Cardiac septum (tissue), 1 donor: ENCODE data around the gene FAM20C. TPM values are rescaled to one million over a fixed set of nuclear protein-coding genes. Genes with fewer than 3 reads are reported as not detected.
"Not testable (repeated sequence)": the region's sequence is repeated elsewhere in the genome, so short reads cannot be mapped to it uniquely, and the experiment has no call there.

Source experiments
- DNase-seq: peaks from one replicate; pipeline ENCODE4 v3.0.0-alpha.2; 2020; ENCODE audit warnings: low spot score
- intact Hi-C: fragments of 100-400 bp; cut with DNase I; formaldehyde crosslinking; loops from one replicate; pipeline ENCODE4 v1.14.0; 2022
- total RNA-seq: library from RNA; stranded (reverse); fragmentation: NEBNext Ultra II Directional; extraction: Animal tissue kit (Norgen Biotek cat#: 25700); gene quantifications from one replicate; pipeline ENCODE4 v1.2.1, GENCODE V29; 2021
- donor health status: DM: no; HTN: no; CAD: no.

Gene FAM20C
- total RNA-seq, 1 donor from 2014 or later = 30.2 TPM

DNA sequence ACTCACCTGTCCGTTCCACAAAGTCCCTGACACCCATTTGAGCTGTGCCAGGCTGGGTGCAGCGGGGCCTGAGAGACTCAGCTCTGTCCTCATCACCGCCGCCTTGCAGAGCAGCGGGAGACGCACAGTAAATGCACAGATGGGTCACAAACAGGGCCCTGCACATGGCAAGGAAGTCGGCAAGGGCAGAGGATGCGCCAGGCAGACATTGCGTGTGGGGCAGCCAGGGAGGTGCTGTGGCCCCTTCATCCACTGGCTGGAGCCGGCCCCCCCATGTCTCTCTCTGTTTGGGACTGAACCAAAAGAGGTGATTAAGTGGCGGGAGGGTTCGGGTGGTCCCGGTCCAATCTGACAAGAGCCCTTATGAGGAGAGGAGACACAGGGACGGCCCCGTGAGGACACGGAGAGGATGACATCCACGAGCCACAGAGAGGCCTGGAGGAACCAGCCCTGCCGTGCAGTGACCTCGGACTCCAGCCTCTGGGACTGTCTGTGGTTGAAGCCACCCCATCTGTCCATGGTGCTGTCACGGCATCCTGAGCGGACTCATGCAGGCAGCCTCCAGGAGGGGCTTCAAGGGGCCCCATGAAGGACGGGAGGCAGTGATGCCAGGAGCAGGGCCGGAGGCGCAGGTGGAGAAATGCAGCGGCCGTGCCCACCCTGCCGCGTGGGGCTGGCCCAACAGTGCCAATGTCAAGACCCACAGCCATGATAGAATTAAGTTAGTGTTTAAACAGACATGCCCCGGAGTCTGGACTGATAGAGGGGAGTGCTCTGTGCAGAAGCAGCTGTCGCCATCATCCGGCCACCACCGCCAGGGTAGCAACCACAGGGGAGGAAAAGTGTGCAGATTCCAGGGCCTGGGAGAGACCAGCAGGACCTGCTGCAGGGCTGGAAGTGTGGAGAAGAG lies 69.2 kb downstream of the FAM20C start:
- no peak for DNase-seq

DNA sequence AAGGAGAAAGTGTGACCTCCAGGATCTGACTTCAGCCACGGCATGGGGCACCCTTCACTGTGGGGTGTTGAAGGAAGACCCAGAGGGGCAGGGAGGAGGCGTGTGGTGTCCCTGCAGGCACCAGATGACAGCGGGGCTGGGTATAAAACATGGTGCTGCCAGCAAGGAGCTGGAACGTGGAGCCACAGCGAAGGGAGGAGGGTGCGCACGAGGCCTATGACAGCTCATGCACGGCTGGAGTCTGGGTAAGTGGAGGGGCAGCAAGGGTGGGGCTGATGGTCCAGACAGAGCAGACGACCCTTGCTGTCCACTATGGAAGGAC lies 69.8 kb downstream of the FAM20C start:
- intact Hi-C loops = no loop called here
- no peak for DNase-seq

More for the DNA sequence above, 69.2 kb downstream of the FAM20C start:
- intact Hi-C loops = no loop called here

- intact Hi-C loops, DNase-seq: not testable (repeated sequence)
Observed at GRCh38 chr7:262631-263311, 70.4 kb downstream of the FAM20C start.

DNA sequence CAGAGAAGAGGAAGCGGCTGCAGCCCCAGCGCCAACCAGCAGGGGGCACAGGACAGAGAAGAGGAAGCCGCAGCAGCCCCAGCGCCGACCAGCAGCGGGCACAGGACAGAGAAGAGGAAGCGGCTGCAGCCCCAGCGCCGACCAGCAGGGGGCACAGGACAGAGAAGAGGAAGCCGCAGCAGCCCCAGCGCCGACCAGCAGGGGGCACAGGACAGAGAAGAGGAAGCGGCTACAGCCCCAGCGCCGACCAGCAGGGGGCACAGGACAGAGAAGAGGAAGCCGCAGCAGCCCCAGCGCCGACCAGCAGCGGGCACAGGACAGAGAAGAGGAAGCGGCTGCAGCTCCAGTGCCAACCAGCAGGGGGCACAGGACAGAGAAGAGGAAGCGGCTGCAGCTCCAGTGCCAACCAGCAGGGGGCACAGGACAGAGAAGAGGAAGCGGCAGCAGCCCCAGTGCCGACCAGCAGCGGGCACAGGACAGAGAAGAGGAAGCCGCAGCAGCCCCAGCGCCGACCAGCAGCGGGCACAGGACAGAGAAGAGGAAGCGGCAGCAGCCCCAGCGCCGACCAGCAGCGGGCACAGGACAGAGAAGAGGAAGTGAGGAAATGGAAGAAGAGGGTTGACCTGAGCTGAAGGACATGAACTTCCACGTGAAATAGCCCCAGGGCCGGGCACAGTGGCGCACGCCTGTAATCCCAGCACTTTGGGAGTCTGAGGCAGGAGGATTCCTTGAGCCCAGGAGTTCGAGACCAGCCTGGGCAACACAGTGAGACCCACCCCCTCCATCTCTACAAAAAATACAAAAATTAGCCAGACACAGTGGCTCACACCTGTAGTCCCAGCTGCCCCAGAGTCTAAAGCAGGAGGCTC lies 71.3 kb downstream of the FAM20C start:
- DNase-seq, intact Hi-C loops: not testable (repeated sequence)

DNA sequence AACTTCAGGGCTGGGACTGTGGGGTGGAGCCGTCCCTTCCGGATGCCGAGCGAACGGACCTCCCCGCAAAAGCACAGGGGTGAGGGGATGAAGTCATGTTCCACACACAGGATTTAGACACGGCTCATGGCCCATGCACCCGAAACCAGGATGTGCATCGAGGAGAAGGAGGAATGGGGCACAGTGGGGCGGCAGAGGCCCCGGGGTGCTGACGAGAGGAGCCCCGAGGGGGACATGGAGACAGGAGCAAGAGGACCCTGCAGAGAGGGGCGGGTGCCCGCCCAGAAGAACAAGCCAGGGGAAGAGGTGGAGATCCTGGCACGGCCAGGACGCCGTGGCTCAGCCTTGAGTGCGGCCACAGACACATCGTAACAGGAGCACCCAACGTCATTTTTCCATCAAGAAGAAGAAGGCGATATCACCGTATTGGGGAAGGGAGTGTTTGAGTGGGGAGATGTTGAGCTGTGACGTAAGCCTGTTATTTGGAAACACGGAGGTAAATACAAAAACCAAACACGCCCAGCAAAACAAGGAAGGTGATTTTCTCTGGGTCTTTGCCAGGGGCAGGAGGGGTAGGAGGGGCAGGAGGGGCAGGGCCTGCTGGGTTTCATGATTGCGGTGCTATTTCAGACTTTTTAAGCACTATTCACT lies 72.3 kb downstream of the FAM20C start:
- intact Hi-C loops = no loop called here
- DNase-seq = no peak

DNA sequence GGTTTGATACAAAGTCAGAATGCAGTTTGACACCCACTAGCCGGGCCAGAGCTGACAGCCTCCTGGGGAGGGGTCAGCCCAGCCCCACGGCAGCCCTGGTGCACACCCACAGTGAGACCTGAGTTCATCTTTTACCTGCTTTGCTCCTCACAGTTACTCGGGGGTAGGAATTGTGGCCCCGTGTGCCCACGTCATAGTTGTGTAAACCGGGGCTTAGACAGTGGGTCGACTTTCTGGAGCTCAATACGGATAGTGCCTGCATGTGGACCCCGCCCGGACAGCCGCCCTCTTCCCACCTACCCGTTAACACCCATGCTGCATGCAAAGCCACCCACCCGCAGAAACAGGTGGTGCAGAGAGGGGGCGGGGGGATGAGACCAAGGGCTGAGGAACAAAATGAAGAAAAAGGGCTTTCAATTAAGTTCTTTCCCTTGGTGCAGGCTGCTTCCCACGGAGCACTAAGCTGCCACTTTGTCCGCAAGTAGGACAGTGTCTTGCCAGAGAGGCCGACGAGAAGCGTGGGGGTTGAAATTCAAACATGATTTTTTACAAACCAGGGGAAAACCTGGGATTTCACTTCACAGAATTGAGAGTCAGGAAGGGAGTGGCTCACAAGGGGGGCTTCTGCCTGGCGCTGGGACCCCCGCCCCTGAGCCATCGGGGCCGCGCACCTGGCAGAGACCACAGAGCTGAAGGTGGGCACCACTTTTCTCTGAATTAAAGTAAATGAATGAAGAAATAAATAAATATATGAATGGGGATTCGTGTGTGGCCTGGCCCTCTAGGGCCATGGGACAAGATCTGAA lies 73.0 kb downstream of the FAM20C start:
- no peak for DNase-seq

DNA sequence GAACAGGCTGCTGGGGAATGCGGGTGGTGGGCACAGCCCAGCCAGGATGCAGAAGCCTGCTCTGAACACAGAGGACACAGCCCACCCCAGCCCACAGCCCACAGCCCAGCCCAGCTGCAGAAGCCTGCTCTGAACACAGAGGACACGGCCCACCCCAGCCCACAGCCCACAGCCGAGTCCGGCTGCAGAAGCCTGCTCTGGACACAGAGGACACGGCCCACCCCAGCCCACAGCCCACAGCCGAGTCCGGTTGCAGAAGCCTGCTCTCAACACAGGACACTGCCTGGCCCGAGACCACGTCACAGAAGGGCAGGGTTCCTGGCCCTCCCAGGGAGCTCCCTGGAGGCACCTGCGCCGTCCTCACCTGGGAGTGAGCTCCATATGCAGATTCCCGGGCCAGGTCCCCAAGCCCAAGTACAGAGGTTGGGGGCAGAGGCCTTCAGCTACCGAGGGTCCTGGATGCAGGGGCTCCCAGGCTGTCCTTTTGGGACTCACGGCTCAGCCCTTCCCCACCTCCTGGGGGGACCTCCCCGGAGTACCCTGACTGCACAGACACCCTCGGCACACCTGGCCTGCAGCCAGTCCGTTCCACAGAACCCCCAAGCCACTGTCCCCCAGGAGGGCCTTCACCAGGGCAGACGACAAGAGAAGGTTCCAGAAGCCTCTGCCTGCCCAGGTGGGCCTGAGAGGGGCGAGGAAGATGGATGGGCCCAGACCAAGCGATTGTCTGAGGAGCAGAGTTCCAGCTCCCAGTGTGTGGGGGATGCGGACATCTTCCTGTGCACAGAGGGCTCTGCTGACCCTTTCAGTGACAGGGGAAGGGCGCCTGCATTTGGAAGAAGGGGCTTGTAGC lies 73.9 kb downstream of the FAM20C start:
- intact Hi-C loops = no loop called here

More for the DNA sequence above, 73.0 kb downstream of the FAM20C start:
- intact Hi-C loops = no loop called here

GRCh38 chr7:266851-267840 lies 74.8 kb downstream of the FAM20C start:
- intact Hi-C loops = no loop called here
- DNase-seq = no peak

More for the DNA sequence above, 73.9 kb downstream of the FAM20C start:
- DNase-seq = no peak

GRCh38 chr7:268991-269390 lies 76.6 kb downstream of the FAM20C start:
- DNase-seq = no peak

GRCh38 chr7:269721-270120 lies 77.3 kb downstream of the FAM20C start:
- DNase-seq = no peak
- intact Hi-C loops = no loop called here

More at GRCh38 chr7:268991-269390, 76.6 kb downstream of the FAM20C start:
- intact Hi-C loops = no loop called here

- DNase-seq = no peak
- intact Hi-C loops = no loop called here
Observed at GRCh38 chr7:270351-270983, 78.1 kb downstream of the FAM20C start.

GRCh38 chr7:271266-272107 lies 79.1 kb downstream of the FAM20C start:
- intact Hi-C loops = no loop called here
- no peak for DNase-seq

GRCh38 chr7:272108-272615 lies 79.8 kb downstream of the FAM20C start:
- intact Hi-C loops = no loop called here
- DNase-seq = no peak

GRCh38 chr7:272631-273030 lies 80.3 kb downstream of the FAM20C start:
- intact Hi-C loops = no loop called here
- no peak for DNase-seq

DNA sequence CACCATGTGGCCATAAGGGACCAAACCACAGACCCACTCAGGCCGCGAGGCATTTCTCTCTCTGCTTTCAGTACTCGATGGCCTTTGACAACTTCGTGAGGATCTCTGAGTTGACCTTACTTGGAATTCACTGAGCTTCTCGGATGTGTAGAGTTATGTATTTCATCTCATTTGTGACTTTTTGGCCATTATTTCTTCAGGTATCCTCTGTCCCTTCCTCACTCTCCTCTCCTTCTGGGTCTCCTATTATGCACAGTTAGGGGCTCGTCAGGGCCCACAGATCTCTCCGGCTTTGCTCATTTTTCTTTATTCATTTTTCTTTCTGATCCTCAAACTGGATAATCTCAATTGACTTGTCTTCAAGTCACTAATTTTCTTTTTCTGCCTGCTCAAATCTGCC lies 81.0 kb downstream of the FAM20C start:
- intact Hi-C loops = no loop called here
- DNase-seq = no peak
